Cardiac muscle cell (in vitro differentiated cells and primary cell): ENCODE data around the gene LSM7. TPM values are rescaled to one million over a fixed set of nuclear protein-coding genes. Genes with fewer than 3 reads are reported as not detected.

ENCODE experiments used
- DNase-seq, 2 donors: peaks; one replicate each; pipeline versions ENCODE4 v3.0.0 to v3.0.0-alpha.2; 2010 to 2017; ENCODE audit warnings: low read depth in 1 of 2, low spot score in 1 of 2
- H3K27ac ChIP-seq: fragments of 200-600 bp; sonication (generic); 2 replicates; pipeline ENCODE4 v1.5.1; 2016
- H3K27me3 ChIP-seq: fragments of 200-600 bp; sonication (generic); 2 replicates; pipeline ENCODE4 v1.6.0; 2016; ENCODE audit warnings: control low read depth
- H3K36me3 ChIP-seq: fragments of 200-600 bp; sonication (generic); 2 replicates; pipeline ENCODE4 v1.5.1; 2016; ENCODE audit warnings: control low read depth
- H3K4me1 ChIP-seq: fragments of 200-600 bp; sonication (generic); 2 replicates; pipeline ENCODE4 v1.8.1; 2017; ENCODE audit warnings: low read depth, mild to moderate bottlenecking, mixed run types
- H3K4me3 ChIP-seq: fragments of 200-600 bp; sonication (generic); 2 replicates; pipeline ENCODE4 v1.5.1; 2016; ENCODE audit warnings: mild to moderate bottlenecking
- H3K9me3 ChIP-seq: fragments of 200-600 bp; sonication (generic); 2 replicates; pipeline ENCODE4 v1.5.1; 2017; ENCODE audit warnings: low read depth, mild to moderate bottlenecking, control low read depth
- polyA plus RNA-seq: library from polyadenylated mRNA; unstranded; fragments of >200 nt; fragmentation: Nextera tagmentation; extraction: Ambion mirVana; gene quantifications from 2 replicates; pipeline ENCODE4 v1.2.1, GENCODE V29; 2016
- total RNA-seq: library from RNA; depleted of rRNA; stranded (reverse); fragments of >200 nt; gene quantifications from 2 replicates; pipeline ENCODE4 v1.2.3, GENCODE V29; 2016
- TF ChIP-seq, protein P1 (sequence below): IDR thresholded peaks from 2 replicates; pipeline ENCODE4 v1.5.1; 2012; ENCODE audit warnings: low read depth, mild to moderate bottlenecking, low read length

The LSM7 gene
- total and polyA plus RNA-seq, 2 experiments from 2014 or later = 157 to 231 TPM

DNA sequence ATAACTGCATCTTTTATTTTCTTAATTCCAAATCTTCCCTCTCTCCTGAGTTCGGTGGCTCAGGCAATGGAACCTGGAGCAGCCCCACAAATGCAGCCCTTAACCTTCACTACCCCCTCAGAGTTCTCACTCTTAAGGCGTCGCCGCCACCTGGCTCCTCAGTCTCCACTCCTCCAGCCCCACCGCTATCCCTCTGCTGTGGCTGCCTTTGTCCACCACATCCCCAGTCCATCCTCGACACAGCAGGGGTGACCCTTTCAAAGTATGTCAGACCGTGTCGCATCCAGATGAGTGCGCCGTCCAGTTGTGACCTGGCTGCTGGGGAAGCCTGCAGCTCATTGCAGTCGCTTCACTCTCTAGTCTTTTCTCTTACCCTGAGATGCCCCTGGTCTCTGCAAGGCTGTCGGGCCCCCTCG, 1.1 kb upstream of the LSM7 start:
- peaks cover 2% of the 10 kb centered on the region for H3K36me3 ChIP-seq
- H3K27me3 ChIP-seq = no peaks in the 10 kb centered on the region
- DNase-seq = no peak
- H3K9me3 ChIP-seq = no peaks in the 10 kb centered on the region
- H3K4me1 ChIP-seq = peaks cover 12% of the 10 kb centered on the region
- TF ChIP-seq, protein P1, sequence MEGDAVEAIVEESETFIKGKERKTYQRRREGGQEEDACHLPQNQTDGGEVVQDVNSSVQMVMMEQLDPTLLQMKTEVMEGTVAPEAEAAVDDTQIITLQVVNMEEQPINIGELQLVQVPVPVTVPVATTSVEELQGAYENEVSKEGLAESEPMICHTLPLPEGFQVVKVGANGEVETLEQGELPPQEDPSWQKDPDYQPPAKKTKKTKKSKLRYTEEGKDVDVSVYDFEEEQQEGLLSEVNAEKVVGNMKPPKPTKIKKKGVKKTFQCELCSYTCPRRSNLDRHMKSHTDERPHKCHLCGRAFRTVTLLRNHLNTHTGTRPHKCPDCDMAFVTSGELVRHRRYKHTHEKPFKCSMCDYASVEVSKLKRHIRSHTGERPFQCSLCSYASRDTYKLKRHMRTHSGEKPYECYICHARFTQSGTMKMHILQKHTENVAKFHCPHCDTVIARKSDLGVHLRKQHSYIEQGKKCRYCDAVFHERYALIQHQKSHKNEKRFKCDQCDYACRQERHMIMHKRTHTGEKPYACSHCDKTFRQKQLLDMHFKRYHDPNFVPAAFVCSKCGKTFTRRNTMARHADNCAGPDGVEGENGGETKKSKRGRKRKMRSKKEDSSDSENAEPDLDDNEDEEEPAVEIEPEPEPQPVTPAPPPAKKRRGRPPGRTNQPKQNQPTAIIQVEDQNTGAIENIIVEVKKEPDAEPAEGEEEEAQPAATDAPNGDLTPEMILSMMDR = no peak
- peak overlapping the region; percentile 86 for H3K4me3 ChIP-seq
- H3K27ac ChIP-seq = no peak overlapping the region

DNA sequence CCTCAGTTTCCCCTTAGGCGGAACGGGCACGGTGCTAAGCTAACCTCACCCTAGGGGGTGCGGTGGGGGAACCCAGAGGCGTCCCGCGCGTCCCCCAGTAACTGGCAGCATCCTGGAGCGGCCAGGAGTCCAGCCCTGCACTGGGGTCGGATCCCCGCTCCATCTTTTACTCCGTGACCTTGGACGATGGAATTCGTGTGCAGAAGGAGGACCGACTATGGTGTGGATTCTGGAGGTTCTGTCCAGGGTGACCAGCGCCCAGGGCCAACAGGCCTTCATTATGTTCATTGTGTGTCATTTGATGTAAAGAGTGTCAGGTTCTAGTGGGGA, 728 bp upstream of the LSM7 start:
- TF ChIP-seq, protein P1 = no peak
- H3K36me3 ChIP-seq = peaks cover 3% of the 10 kb centered on the region
- H3K4me1 ChIP-seq = peaks cover 12% of the 10 kb centered on the region
- no peaks in the 10 kb centered on the region for H3K27me3 ChIP-seq
- peak overlapping the region; percentile 74 for H3K27ac ChIP-seq
- no peak for DNase-seq
- peak overlapping the region; percentile 86 for H3K4me3 ChIP-seq
- no peaks in the 10 kb centered on the region for H3K9me3 ChIP-seq

DNA sequence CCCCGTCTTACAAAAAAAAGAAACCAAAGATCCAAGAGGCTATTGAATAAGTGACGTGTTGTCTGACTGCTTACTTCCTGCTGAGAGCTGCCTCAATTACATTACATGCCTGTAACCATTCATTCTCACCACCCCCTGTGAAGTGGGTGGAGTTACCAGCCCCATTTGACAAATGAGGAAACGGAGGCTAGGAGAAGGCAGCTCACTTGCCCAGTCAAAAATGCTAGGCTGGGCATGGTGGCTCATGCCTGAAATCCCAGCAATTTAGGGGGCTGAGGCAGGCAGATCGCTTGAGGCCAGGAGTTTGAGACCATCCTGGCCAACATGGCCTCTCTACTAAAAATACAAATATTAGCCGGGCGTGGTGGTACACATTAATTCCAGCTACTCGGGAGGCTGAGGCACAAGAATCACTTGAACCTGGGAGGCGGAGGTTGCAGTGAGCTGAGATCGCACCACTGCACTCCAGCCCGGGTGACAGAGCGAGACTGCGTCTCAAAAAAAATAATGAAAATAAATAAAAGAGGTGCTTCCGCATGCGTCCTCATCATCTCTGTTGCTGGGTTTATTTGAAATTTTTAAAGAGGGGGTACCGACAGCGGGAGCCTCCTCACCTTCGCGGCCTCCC, 499 bp downstream of the LSM7 start:
- peak overlapping the region; percentile 86 for H3K4me3 ChIP-seq
- TF ChIP-seq, protein P1 = no peak
- peaks cover 12% of the 10 kb centered on the region for H3K4me1 ChIP-seq
- no peaks in the 10 kb centered on the region for H3K9me3 ChIP-seq
- H3K27ac ChIP-seq = peak overlapping the region; percentile 74
- no peaks in the 10 kb centered on the region for H3K27me3 ChIP-seq
- H3K36me3 ChIP-seq = peaks cover 5% of the 10 kb centered on the region
- DNase-seq = peak in 1 of 2 donors; percentile 85

DNA sequence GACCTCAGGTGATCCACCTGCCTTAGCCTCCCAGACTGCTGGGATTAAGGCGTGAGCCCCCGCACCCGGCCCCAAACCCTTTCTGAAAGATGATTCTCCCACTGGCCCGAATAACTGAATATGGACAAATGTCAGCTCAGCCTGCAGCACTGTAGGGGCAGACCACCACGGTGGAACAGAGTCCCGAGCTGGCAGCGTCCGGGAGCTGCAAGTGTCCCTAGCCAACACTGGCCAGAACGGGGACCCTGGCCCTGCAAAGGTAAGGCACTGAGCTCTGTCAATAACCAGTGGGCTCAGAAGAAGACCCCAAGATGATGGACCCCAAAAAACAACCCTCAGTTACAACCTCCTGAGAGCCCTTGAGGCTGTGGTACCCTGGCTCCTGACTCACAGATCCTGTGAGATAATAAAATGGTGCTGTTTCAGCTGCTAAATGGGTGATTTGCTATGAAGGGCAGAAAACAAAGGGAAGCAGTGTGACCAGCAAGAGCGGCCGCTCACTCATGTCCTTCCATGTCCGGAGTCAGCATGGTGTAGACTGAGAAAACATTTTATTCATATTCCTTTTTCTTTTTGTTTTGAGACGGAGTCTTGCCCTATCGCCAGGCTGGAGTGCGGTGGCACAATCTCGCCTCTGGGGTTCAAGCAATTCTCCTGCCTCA, 1.6 kb downstream of the LSM7 start:
- TF ChIP-seq, protein P1 = no peak
- H3K4me3 ChIP-seq = no peak overlapping the region
- peaks cover 12% of the 10 kb centered on the region for H3K4me1 ChIP-seq

DNA sequence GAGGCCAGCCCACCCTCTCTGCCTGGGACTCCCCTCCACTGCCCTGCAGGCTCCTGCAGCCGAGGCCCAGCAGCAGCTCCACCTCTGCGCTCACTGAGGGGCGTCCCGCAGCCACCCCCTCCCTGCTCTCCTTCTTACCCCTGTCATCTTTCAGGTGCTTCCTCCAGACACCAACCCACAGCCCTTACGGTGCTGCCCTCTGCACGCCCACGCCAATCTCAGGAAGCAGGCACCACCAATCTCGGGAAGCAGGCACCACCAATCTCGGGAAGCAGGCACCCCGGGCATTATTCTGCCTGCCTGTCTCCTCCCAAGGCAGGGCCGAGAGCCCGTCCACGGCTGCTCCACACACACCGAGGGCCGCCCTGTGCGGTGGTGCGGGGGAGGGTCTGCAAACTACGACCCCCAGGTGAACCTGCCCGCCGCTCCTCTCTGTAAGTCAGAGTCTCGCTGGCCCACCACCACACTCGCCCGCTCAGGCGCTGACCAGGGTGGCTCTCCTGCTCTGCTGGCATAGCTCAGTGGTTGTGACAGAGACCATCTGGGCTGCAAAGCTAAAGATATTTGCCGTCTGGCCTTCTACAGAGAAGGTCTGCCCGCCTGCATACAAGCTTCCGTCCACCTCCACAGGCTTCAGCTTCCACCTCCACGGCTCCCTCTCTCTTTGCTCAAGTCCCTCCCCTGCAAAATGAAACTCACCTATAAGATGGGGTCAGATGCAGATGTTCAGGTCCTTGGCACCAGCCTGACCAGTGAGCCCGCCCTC, 2.9 kb downstream of the LSM7 start:
- Histone ChIP-seq H3K36me3 (peaks cover 5% of the 10 kb centered on the region), H3K27me3 (no peaks in the 10 kb centered on the region), H3K4me1 (peaks cover 12% of the 10 kb centered on the region), H3K27ac (no peak overlapping the region), H3K4me3 (no peak overlapping the region), H3K9me3 (no peaks in the 10 kb centered on the region)
- TF ChIP-seq, protein P1 = no peak
- no peak for DNase-seq

More for the DNA sequence above, 1.6 kb downstream of the LSM7 start:
- no peaks in the 10 kb centered on the region for H3K27me3 ChIP-seq
- H3K36me3 ChIP-seq = peaks cover 5% of the 10 kb centered on the region
- H3K27ac ChIP-seq = no peak overlapping the region
- H3K9me3 ChIP-seq = no peaks in the 10 kb centered on the region
- DNase-seq = no peak
